NOMO-1 (cell line): Measurements from ENCODE around the gene OR7A5.
"Not testable (repeated sequence)": the region's sequence is repeated elsewhere in the genome, so short reads cannot be mapped to it uniquely, and the experiment has no call there.

Experiments
- DNase-seq, 2 experiments: peaks; one replicate each; lab custom pipeline; 2025; ENCODE audit not compliant: unreplicated experiment in 2 of 2; lab: John Stamatoyannopoulos, UW

OR7A5 gene

GRCh38 chr19:14835011-14835410 lies at the start of gene OR7A5, which contains the start of gene OR7C1:
OR7A5 (minus strand) TSS chr19:14835185; CDS start chr19:14828241, 6,944 bp downstream.
OR7C1 (minus strand) TSS chr19:14835185; CDS start chr19:14800136, 35,049 bp downstream.
- no peak for DNase-seq

GRCh38 chr19:14871619-14872230 lies 36.7 kb upstream of the OR7A5 start:
- peak in 1 of 2 experiments; percentile 15 for DNase-seq

- no peak for DNase-seq
Measured at GRCh38 chr19:14868497-14868896, 33.5 kb upstream of the OR7A5 start.

- DNase-seq: no peak
Measured at GRCh38 chr19:14848822-14849221, 13.8 kb upstream of the OR7A5 start, which contains the start of gene OR7A10. OR7A10 (minus strand) TSS chr19:14848922; CDS start chr19:14841877, 7,045 bp downstream.

GRCh38 chr19:14843578-14843977 lies 8.6 kb upstream of the OR7A5 start:
- DNase-seq: no peak

- no peak for DNase-seq
Measured at GRCh38 chr19:14843169-14843568, 8.2 kb upstream of the OR7A5 start.

GRCh38 chr19:14840206-14840605 lies 5.2 kb upstream of the OR7A5 start:
- no peak for DNase-seq

- DNase-seq: no peak
Measured at GRCh38 chr19:14837391-14837790, 2.4 kb upstream of the OR7A5 start.

GRCh38 chr19:14830702-14831101 lies 4.3 kb downstream of the OR7A5 start:
- no peak for DNase-seq

- no peak for DNase-seq
Measured at GRCh38 chr19:14826006-14826405, 9.0 kb downstream of the OR7A5 start.

- peak; percentile 29 to 52 for DNase-seq
Measured at GRCh38 chr19:14821937-14822336, 13.0 kb downstream of the OR7A5 start.

- no peak for DNase-seq
Measured at GRCh38 chr19:14818588-14818987, 16.4 kb downstream of the OR7A5 start.

GRCh38 chr19:14817052-14817451 lies 17.9 kb downstream of the OR7A5 start:
- no peak for DNase-seq

GRCh38 chr19:14814982-14815652 lies 19.9 kb downstream of the OR7A5 start:
- no peak for DNase-seq

- DNase-seq: no peak
Measured at GRCh38 chr19:14809272-14810057, 25.5 kb downstream of the OR7A5 start.

GRCh38 chr19:14804765-14805164 lies 30.2 kb downstream of the OR7A5 start:
- no peak for DNase-seq

- no peak for DNase-seq
Measured at GRCh38 chr19:14798760-14799159, 36.2 kb downstream of the OR7A5 start.

GRCh38 chr19:14796021-14796420 lies 39.0 kb downstream of the OR7A5 start:
- DNase-seq: no peak

GRCh38 chr19:14795078-14795721 lies 39.8 kb downstream of the OR7A5 start:
- DNase-seq: peak in 1 of 2 experiments; percentile 4

- not testable (repeated sequence) for DNase-seq
Measured at GRCh38 chr19:14792250-14792649, 42.7 kb downstream of the OR7A5 start.

GRCh38 chr19:14786421-14786851 lies 48.5 kb downstream of the OR7A5 start:
- DNase-seq: peak in 1 of 2 experiments; percentile 6
